Effector CD4-positive, alpha-beta T cell (primary cell): ENCODE data around the gene LRPPRC.
"Not testable (repeated sequence)": the region's sequence is repeated elsewhere in the genome, so short reads cannot be mapped to it uniquely, and the experiment has no call there.

Experiments
- DNase-seq: peaks from one replicate; pipeline ENCODE4 v3.0.0-alpha.2; 2020

LRPPRC gene

GRCh38 chr2:43977677-43978375 lies 18.0 kb downstream of the LRPPRC start:
- DNase-seq = no peak

GRCh38 chr2:43960921-43961320 lies 34.9 kb downstream of the LRPPRC start:
- DNase-seq = no peak

- DNase-seq = no peak
Observed at GRCh38 chr2:43958397-43959275, 37.2 kb downstream of the LRPPRC start.

- peak; percentile 6 for DNase-seq
Observed at GRCh38 chr2:43950383-43951008, 45.3 kb downstream of the LRPPRC start.

GRCh38 chr2:43948370-43948769 lies 47.4 kb downstream of the LRPPRC start:
- DNase-seq = no peak

GRCh38 chr2:43946685-43947084 lies 49.1 kb downstream of the LRPPRC start:
- DNase-seq = no peak

GRCh38 chr2:43945439-43945838 lies 50.4 kb downstream of the LRPPRC start:
- DNase-seq = no peak

- DNase-seq = no peak
Observed at GRCh38 chr2:43944915-43945314, 50.9 kb downstream of the LRPPRC start.

- no peak for DNase-seq
Observed at GRCh38 chr2:43943809-43944452, 51.9 kb downstream of the LRPPRC start.

GRCh38 chr2:43943323-43943722 lies 52.5 kb downstream of the LRPPRC start:
- no peak for DNase-seq

GRCh38 chr2:43942881-43943280 lies 52.9 kb downstream of the LRPPRC start:
- no peak for DNase-seq

- DNase-seq = no peak
Observed at GRCh38 chr2:43941966-43942365, 53.8 kb downstream of the LRPPRC start.

GRCh38 chr2:43941359-43941758 lies 54.4 kb downstream of the LRPPRC start:
- DNase-seq = no peak

GRCh38 chr2:43939695-43940256 lies 56.0 kb downstream of the LRPPRC start:
- DNase-seq = no peak

- no peak for DNase-seq
Observed at GRCh38 chr2:43937269-43937820, 58.4 kb downstream of the LRPPRC start.

GRCh38 chr2:43934567-43934966 lies 61.2 kb downstream of the LRPPRC start:
- no peak for DNase-seq

- DNase-seq = no peak
Observed at GRCh38 chr2:43931293-43931692, 64.5 kb downstream of the LRPPRC start.

- no peak for DNase-seq
Observed at GRCh38 chr2:43927442-43927841, 68.3 kb downstream of the LRPPRC start.

GRCh38 chr2:43925431-43925830 lies 70.4 kb downstream of the LRPPRC start:
- DNase-seq = no peak

- no peak for DNase-seq
Observed at GRCh38 chr2:43924463-43924862, 71.3 kb downstream of the LRPPRC start.

GRCh38 chr2:43911136-43911790 lies 84.5 kb downstream of the LRPPRC start:
- not testable (repeated sequence) for DNase-seq
